DOHH2 (cell line): Measurements from ENCODE around the gene PARP8.

ENCODE experiments used
- EZH2phosphoT487 ChIP-seq: fragments of 200-600 bp; sonication (generic); IDR thresholded peaks from 2 replicates; pipeline ENCODE4 v1.6.1; 2017; ENCODE audit warnings: borderline replicate concordance, mild to moderate bottlenecking, antibody characterized with exemption, low read length, moderate library complexity, mixed read lengths
- TF ChIP-seq, protein P1 (sequence below): fragments of 200-600 bp; sonication (generic); IDR thresholded peaks from one replicate; pipeline ENCODE4 v1.5.1; 2014; ENCODE audit warnings: antibody characterized with exemption, mild to moderate bottlenecking, low read depth, low read length; ENCODE audit not compliant: poor library complexity, severe bottlenecking

DNA sequence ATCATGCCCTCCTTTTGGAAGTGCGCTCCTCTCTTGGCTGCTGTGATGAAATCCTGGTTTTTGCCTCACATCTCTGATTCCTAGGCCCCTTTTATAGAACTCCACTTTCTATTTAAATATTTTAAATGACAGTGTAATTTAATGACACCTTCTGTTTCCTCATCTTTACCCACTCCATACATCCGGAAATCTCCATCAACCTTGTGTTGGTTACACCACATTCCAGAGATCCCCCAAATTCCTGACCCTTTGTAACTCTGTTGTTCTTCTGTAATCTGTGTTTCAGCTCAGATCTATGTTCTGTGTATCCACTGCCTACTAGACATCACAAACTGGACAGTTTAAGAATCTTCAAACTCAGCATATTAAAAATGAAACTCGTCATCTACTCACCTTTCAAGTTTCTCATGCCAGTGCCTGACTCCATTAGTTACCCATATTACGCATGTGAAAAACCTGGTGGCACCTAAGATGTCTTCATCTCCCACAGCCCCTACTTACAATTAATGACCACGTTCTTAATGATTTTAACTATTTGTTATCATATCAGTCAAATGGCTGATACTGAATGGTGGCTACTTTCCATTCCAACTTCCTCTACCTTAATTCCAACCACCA lies 25.1 kb downstream of the PARP8 start:
- TF ChIP-seq, protein P1, sequence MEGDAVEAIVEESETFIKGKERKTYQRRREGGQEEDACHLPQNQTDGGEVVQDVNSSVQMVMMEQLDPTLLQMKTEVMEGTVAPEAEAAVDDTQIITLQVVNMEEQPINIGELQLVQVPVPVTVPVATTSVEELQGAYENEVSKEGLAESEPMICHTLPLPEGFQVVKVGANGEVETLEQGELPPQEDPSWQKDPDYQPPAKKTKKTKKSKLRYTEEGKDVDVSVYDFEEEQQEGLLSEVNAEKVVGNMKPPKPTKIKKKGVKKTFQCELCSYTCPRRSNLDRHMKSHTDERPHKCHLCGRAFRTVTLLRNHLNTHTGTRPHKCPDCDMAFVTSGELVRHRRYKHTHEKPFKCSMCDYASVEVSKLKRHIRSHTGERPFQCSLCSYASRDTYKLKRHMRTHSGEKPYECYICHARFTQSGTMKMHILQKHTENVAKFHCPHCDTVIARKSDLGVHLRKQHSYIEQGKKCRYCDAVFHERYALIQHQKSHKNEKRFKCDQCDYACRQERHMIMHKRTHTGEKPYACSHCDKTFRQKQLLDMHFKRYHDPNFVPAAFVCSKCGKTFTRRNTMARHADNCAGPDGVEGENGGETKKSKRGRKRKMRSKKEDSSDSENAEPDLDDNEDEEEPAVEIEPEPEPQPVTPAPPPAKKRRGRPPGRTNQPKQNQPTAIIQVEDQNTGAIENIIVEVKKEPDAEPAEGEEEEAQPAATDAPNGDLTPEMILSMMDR = no peak
- no peak for TF ChIP-seq EZH2phosphoT487
